ENCODE data around the gene SIRPG. TPM values are rescaled to one million over a fixed set of nuclear protein-coding genes. Genes with fewer than 3 reads are reported as not detected.
A peak's percentile ranks its signal among the peaks of the same experiment; 100 is the strongest.

The SIRPG gene
- total RNA-seq, 1 donor = 6.8 TPM

- peaks cover 13% of the 10 kb centered on the region for H3K4me1 ChIP-seq (ENCODE audit: insufficient read depth, low read length)
- no peak overlapping the region for H3K4me3 ChIP-seq (ENCODE audit: low read length)
- H3K9me3 ChIP-seq (ENCODE audit: low read depth, low read length) = no peaks in the 10 kb centered on the region
- H3K27me3 ChIP-seq (ENCODE audit: insufficient read depth, low read length) = no peaks in the 10 kb centered on the region
Observed at GRCh38 chr20:1635291-1635979, 22.1 kb downstream of the SIRPG start.

GRCh38 chr20:1633535-1633934 lies 24.0 kb downstream of the SIRPG start:
- Histone ChIP-seq H3K9me3 (ENCODE audit: low read depth, low read length) (no peaks in the 10 kb centered on the region), H3K4me1 (ENCODE audit: insufficient read depth, low read length) (peaks cover 23% of the 10 kb centered on the region), H3K27me3 (ENCODE audit: insufficient read depth, low read length) (no peaks in the 10 kb centered on the region), H3K4me3 (ENCODE audit: low read length) (no peak overlapping the region)

GRCh38 chr20:1632178-1632577 lies 25.4 kb downstream of the SIRPG start:
- peaks cover 29% of the 10 kb centered on the region for H3K4me1 ChIP-seq (ENCODE audit: insufficient read depth, low read length)
- no peaks in the 10 kb centered on the region for H3K27me3 ChIP-seq (ENCODE audit: insufficient read depth, low read length)
- no peaks in the 10 kb centered on the region for H3K9me3 ChIP-seq (ENCODE audit: low read depth, low read length)
- no peak overlapping the region for H3K4me3 ChIP-seq (ENCODE audit: low read length)

- no peaks in the 10 kb centered on the region for H3K27me3 ChIP-seq (ENCODE audit: insufficient read depth, low read length)
- peaks cover 35% of the 10 kb centered on the region for H3K4me1 ChIP-seq (ENCODE audit: insufficient read depth, low read length)
- H3K4me3 ChIP-seq (ENCODE audit: low read length) = no peak overlapping the region
- no peaks in the 10 kb centered on the region for H3K9me3 ChIP-seq (ENCODE audit: low read depth, low read length)
Observed at GRCh38 chr20:1631309-1632151, 26.0 kb downstream of the SIRPG start.

GRCh38 chr20:1630186-1630585 lies 27.4 kb downstream of the SIRPG start:
- Histone ChIP-seq H3K4me1 (ENCODE audit: insufficient read depth, low read length) (peaks cover 39% of the 10 kb centered on the region), H3K9me3 (ENCODE audit: low read depth, low read length) (no peaks in the 10 kb centered on the region), H3K27me3 (ENCODE audit: insufficient read depth, low read length) (no peaks in the 10 kb centered on the region), H3K4me3 (ENCODE audit: low read length) (no peak overlapping the region)

GRCh38 chr20:1629321-1629720 lies 28.3 kb downstream of the SIRPG start:
- Histone ChIP-seq H3K4me3 (ENCODE audit: low read length) (no peak overlapping the region), H3K27me3 (ENCODE audit: insufficient read depth, low read length) (no peaks in the 10 kb centered on the region), H3K9me3 (ENCODE audit: low read depth, low read length) (no peaks in the 10 kb centered on the region), H3K4me1 (ENCODE audit: insufficient read depth, low read length) (peaks cover 45% of the 10 kb centered on the region)

- no peak overlapping the region for H3K4me3 ChIP-seq (ENCODE audit: low read length)
- H3K9me3 ChIP-seq (ENCODE audit: low read depth, low read length) = no peaks in the 10 kb centered on the region
- peaks cover 51% of the 10 kb centered on the region for H3K4me1 ChIP-seq (ENCODE audit: insufficient read depth, low read length)
Observed at GRCh38 chr20:1628621-1629020, 29.0 kb downstream of the SIRPG start.

GRCh38 chr20:1627200-1627550 lies 30.4 kb downstream of the SIRPG start:
- no peak overlapping the region for H3K4me3 ChIP-seq (ENCODE audit: low read length)
- no peaks in the 10 kb centered on the region for H3K9me3 ChIP-seq (ENCODE audit: low read depth, low read length)
- peaks cover 59% of the 10 kb centered on the region for H3K4me1 ChIP-seq (ENCODE audit: insufficient read depth, low read length)
- no peaks in the 10 kb centered on the region for H3K27me3 ChIP-seq (ENCODE audit: insufficient read depth, low read length)

More at GRCh38 chr20:1628621-1629020, 29.0 kb downstream of the SIRPG start:
- H3K27me3 ChIP-seq (ENCODE audit: insufficient read depth, low read length) = no peaks in the 10 kb centered on the region

GRCh38 chr20:1626528-1627199 lies 30.9 kb downstream of the SIRPG start:
- Histone ChIP-seq H3K4me1 (ENCODE audit: insufficient read depth, low read length) (peaks cover 57% of the 10 kb centered on the region), H3K9me3 (ENCODE audit: low read depth, low read length) (no peaks in the 10 kb centered on the region), H3K4me3 (ENCODE audit: low read length) (no peak overlapping the region)

GRCh38 chr20:1625083-1625690 lies 32.4 kb downstream of the SIRPG start:
- peaks cover 71% of the 10 kb centered on the region for H3K4me1 ChIP-seq (ENCODE audit: insufficient read depth, low read length)
- H3K9me3 ChIP-seq (ENCODE audit: low read depth, low read length) = no peaks in the 10 kb centered on the region
- H3K4me3 ChIP-seq (ENCODE audit: low read length) = no peak overlapping the region
- H3K27me3 ChIP-seq (ENCODE audit: insufficient read depth, low read length) = no peaks in the 10 kb centered on the region

More at GRCh38 chr20:1626528-1627199, 30.9 kb downstream of the SIRPG start:
- H3K27me3 ChIP-seq (ENCODE audit: insufficient read depth, low read length) = no peaks in the 10 kb centered on the region

GRCh38 chr20:1623501-1624205 lies 33.9 kb downstream of the SIRPG start:
- Histone ChIP-seq H3K4me3 (ENCODE audit: low read length) (no peak overlapping the region), H3K27me3 (ENCODE audit: insufficient read depth, low read length) (no peaks in the 10 kb centered on the region), H3K9me3 (ENCODE audit: low read depth, low read length) (no peaks in the 10 kb centered on the region), H3K4me1 (ENCODE audit: insufficient read depth, low read length) (peaks cover 75% of the 10 kb centered on the region)

GRCh38 chr20:1622450-1622849 lies 35.1 kb downstream of the SIRPG start:
- H3K9me3 ChIP-seq (ENCODE audit: low read depth, low read length) = no peaks in the 10 kb centered on the region
- H3K4me3 ChIP-seq (ENCODE audit: low read length) = no peak overlapping the region
- H3K4me1 ChIP-seq (ENCODE audit: insufficient read depth, low read length) = peaks cover 77% of the 10 kb centered on the region
- H3K27me3 ChIP-seq (ENCODE audit: insufficient read depth, low read length) = no peaks in the 10 kb centered on the region

GRCh38 chr20:1621316-1621715 lies 36.3 kb downstream of the SIRPG start:
- Histone ChIP-seq H3K4me1 (ENCODE audit: insufficient read depth, low read length) (peaks cover 72% of the 10 kb centered on the region), H3K9me3 (ENCODE audit: low read depth, low read length) (no peaks in the 10 kb centered on the region), H3K27me3 (ENCODE audit: insufficient read depth, low read length) (no peaks in the 10 kb centered on the region), H3K4me3 (ENCODE audit: low read length) (no peak overlapping the region)

- H3K27me3 ChIP-seq (ENCODE audit: insufficient read depth, low read length) = no peaks in the 10 kb centered on the region
- H3K4me3 ChIP-seq (ENCODE audit: low read length) = peak within 1 kb of the TSS; percentile 48
- H3K9me3 ChIP-seq (ENCODE audit: low read depth, low read length) = no peaks in the 10 kb centered on the region
- H3K4me1 ChIP-seq (ENCODE audit: insufficient read depth, low read length) = peaks cover 79% of the 10 kb centered on the region
Observed at GRCh38 chr20:1619861-1620444, 37.6 kb downstream of the SIRPG start, which contains the start of gene SIRPB1. SIRPB1 (minus strand) TSS chr20:1620009; CDS start chr20:1619944, 65 bp downstream.

Data from mononuclear cell (primary cell).